Hippocampal formation (tissue), 2 donors: ENCODE results near the gene COL7A1.
"Not testable (repeated sequence)": the region's sequence is repeated elsewhere in the genome, so short reads cannot be mapped to it uniquely, and the experiment has no call there.

Source experiments
- DNase-seq, 2 donors: peaks; one replicate each; lab custom pipeline; 2025; lab: John Stamatoyannopoulos, UW

The COL7A1 gene

GRCh38 chr3:48563382-48563918, 31.7 kb downstream of the COL7A1 start, which contains the start of gene UCN2:
Gene UCN2, minus strand, starts transcription at chr3:48563781. Its CDS starts 657 bp downstream, at chr3:48563124.
- no peak for DNase-seq

GRCh38 chr3:48562367-48563095, 32.6 kb downstream of the COL7A1 start:
- no peak for DNase-seq

GRCh38 chr3:48561045-48561736, 33.9 kb downstream of the COL7A1 start:
- DNase-seq = peak in 1 of 2 donors; percentile 27

- no peak for DNase-seq
These were observed 34.5 kb downstream of the COL7A1 start for GRCh38 chr3:48560648-48561018.

GRCh38 chr3:48558493-48559134, 36.5 kb downstream of the COL7A1 start:
- no peak for DNase-seq

- DNase-seq = peak; percentile 99 to 100
These were observed 38.1 kb downstream of the COL7A1 start, which contains the start of gene PFKFB4 for GRCh38 chr3:48556796-48557626. Gene PFKFB4, minus strand, starts transcription at chr3:48556803. Its CDS starts 26 bp downstream, at chr3:48556777.

GRCh38 chr3:48555949-48556795, 39.0 kb downstream of the COL7A1 start:
- DNase-seq = no peak

- no peak for DNase-seq
These were observed 39.7 kb downstream of the COL7A1 start for GRCh38 chr3:48555231-48555948.

GRCh38 chr3:48553886-48554845, 41.0 kb downstream of the COL7A1 start:
- DNase-seq = no peak

GRCh38 chr3:48553361-48553760, 41.8 kb downstream of the COL7A1 start:
- no peak for DNase-seq

GRCh38 chr3:48552111-48552951, 42.8 kb downstream of the COL7A1 start:
- DNase-seq = no peak

- DNase-seq = not testable (repeated sequence)
These were observed 43.5 kb downstream of the COL7A1 start for GRCh38 chr3:48551651-48552050.

- peak; percentile 83 to 84 for DNase-seq
These were observed 46.1 kb downstream of the COL7A1 start for GRCh38 chr3:48548729-48549705.

- no peak for DNase-seq
These were observed 47.0 kb downstream of the COL7A1 start for GRCh38 chr3:48548126-48548525.

- peak in 1 of 2 donors; percentile 8 for DNase-seq
These were observed 48.8 kb downstream of the COL7A1 start for GRCh38 chr3:48546203-48546829.

GRCh38 chr3:48544141-48544540, 51.0 kb downstream of the COL7A1 start:
- DNase-seq = no peak
